Colon (tissue), 2 donors: ENCODE data around the gene CIDEB.
"Not testable (repeated sequence)": the region's sequence is repeated elsewhere in the genome, so short reads cannot be mapped to it uniquely, and the experiment has no call there.

Experiments used
- FAIRE-seq: peaks from 2 replicates; lab custom pipeline; 2012; peaks lifted over from hg19 to GRCh38; lab: Jason Lieb, UNC
- donor health status: control.
- donor health status: control.

CIDEB gene

GRCh38 chr14:24332268-24332993, 24.7 kb upstream of the CIDEB start:
- FAIRE-seq, result no peak

DNA sequence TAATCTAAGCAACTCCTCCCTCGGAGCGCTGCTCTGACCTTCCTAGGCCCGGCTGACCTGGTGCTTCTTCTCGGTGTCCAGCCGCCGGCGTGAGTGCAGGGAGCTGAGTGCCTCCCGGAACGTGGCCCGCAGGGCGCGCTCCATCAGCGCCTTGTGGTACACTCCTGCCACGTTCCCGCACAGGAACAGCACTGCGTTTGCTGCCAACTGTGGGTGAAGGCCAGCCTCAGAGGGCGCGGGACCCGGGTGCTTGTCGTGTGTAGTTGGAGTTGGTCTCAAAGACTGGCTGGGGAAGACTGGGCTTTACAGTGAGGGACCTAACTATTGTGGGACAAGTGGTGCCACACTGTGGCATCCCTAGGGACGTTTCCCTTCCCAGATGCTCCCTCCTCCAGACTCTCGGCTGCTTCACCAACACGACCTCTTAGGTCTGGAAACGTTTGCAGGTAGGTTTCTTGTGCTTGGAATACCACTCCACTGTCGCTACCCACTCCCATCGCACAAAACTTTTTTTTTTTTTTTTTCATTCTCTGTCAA, 24.0 kb upstream of the CIDEB start:
- FAIRE-seq, result no peak

DNA sequence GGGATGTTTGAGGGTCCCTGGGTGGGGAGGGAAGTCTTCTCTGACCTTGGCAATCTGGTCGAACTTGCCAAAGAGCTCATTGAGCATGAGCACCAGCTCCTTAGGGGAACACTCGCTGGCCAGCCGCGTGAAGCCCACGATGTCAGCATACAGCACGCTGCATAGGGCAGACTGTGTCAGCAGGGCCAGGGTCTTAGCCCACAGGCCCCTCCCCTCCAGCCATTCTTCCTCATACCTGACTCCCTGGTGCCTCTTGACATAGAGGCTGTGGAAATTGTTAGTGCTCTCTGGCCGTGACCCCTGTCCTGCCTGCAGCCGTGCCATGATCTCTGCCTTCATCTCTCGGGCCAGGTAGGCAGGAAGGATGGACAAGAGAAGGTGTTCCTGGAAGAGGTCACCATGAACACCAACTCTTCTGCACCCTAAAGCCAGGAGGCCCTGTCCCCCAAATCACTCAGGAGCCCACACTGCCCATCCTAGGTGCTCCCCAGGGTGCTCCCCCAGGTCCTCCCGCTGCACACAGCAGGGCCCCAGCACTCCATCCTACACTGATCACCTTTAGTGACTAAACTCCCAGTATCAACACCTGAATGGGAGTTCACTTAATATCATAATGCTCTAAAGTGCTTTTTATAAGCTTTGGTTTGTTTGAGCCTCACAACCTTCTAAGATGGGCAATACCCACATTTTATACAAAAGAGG, 23.3 kb upstream of the CIDEB start:
- no peak for FAIRE-seq

DNA sequence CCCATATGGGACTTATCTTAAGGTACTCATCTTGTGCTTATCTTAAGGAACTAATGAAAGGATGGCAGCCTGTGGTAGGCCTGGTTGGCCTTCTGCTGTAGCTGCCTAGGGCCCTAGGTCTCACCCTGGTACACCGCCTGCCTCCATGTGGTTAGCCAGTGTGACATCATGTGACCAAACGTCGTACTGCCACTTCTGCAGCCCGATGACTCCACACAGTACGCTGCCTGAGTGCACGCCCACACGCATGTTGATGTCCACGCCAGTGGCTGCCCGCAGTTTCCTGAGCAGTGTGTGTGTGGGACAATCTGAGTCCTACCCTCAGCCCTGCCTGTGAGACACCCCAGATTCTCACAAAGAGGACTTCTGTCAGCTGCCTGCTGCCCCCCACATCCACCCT, 22.0 kb upstream of the CIDEB start:
- no peak for FAIRE-seq

GRCh38 chr14:24329073-24329663, 21.4 kb upstream of the CIDEB start:
- FAIRE-seq, result no peak

DNA sequence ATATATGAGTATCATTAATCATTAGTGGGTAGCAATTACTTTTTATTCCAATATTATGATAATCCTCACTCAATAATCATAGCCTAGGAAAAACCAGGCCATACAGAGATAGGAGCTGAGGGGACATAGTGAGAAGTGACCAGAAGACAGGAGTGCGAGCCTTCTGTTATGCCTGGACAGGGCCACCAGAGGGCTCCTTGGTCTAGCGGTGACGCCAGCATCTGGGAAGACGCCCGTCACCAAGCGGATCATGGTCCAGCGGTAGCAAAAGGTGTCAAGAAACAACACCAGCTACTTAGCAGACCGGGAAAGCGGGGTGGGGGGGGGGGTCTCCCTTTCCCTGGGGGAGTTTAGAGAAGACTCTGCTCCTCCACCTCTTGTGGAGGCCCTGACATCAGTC, 20.1 kb upstream of the CIDEB start:
- not testable (repeated sequence) for FAIRE-seq

- no peak for FAIRE-seq
Measured at GRCh38 chr14:24327303-24327702, 19.5 kb upstream of the CIDEB start.

DNA sequence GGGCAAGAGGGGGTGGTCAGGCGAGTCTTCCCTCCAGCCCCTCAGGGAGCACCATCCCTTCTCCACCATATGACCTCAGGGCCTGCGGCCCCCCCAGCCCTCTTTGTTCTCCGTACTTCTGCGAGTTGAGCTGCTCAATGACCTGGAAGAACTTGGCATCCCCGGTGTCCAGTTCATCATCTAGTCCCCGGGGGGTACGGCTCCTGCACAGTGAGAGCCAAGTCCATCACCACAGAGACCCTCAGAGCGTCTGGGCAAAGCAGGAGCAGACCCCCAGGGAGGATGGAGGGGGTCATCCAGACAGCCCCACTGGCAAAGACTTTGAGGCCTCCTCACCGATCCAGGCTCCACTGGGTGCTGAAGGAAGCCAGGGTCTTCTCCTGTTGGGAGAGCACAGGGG, 18.2 kb upstream of the CIDEB start:
- no peak for FAIRE-seq

GRCh38 chr14:24325041-24325530, 17.3 kb upstream of the CIDEB start:
- FAIRE-seq, result no peak

- FAIRE-seq, result no peak
Measured at GRCh38 chr14:24324024-24324423, 16.2 kb upstream of the CIDEB start.

- FAIRE-seq, result no peak
Measured at GRCh38 chr14:24323341-24323740, 15.6 kb upstream of the CIDEB start.

- FAIRE-seq, result no peak
Measured at GRCh38 chr14:24322672-24323071, 14.9 kb upstream of the CIDEB start.

- FAIRE-seq, result no peak
Measured at GRCh38 chr14:24321212-24321975, 13.6 kb upstream of the CIDEB start.

GRCh38 chr14:24317141-24317928, 9.6 kb upstream of the CIDEB start:
- FAIRE-seq, result no peak

DNA sequence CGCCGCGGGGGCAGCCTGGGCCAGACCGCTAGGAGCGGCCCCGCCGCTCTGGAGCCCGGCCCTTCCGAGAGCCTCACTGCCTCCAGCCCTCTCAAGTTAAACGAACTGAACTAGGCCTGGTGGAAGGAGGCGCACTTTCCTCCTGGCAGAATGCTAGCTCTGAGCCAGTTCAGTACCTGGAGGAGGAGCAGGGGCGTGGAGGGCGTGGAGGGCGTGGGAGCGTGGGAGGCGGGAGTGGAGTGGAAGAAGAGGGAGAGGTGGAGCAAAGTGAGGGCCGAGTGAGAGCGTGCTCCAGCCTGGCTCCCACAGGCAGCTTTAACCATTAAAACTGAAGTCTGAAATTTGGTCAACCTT, 8.8 kb upstream of the CIDEB start:
- no peak for FAIRE-seq

GRCh38 chr14:24315807-24316596, 8.2 kb upstream of the CIDEB start:
- FAIRE-seq, result no peak

- FAIRE-seq, result no peak
Measured at GRCh38 chr14:24315243-24315806, 7.5 kb upstream of the CIDEB start.

GRCh38 chr14:24314377-24315193, 6.8 kb upstream of the CIDEB start:
- no peak for FAIRE-seq

DNA sequence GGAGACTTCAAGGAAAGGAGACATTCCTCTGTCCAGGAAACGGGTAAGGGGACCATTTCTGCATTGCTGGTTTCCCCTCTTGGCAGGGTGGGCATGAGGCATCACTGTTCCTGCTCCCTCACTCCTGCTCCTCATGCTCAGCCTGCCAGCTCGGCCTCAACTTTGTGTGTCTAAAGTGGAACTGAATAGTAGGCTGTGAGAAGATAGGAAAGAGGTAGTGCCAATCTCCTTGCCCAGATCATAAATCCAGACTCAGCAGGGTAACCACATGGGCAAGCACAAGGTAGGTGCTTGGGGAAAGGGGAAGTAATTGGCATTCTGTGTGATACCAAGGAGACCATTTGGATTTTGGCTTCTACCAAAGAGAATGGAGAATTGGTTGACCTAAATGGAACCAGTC, 6.1 kb upstream of the CIDEB start:
- no peak for FAIRE-seq
